Parathyroid adenoma (tissue), 2 donors: Measurements from ENCODE around the gene MYL3.

Experiments used
- H2AFZ ChIP-seq: fragments of 300-600 bp; sonication (generic); one replicate; pipeline ENCODE4 v1.7.0; 2017; ENCODE audit warnings: antibody characterized with exemption, mild to moderate bottlenecking
- H3K27ac ChIP-seq: fragments of 300-600 bp; sonication (generic); one replicate; pipeline ENCODE4 v1.7.0; 2017
- H3K27me3 ChIP-seq: fragments of 300-600 bp; sonication (generic); one replicate; pipeline ENCODE4 v1.7.0; 2017; ENCODE audit warnings: low read length; ENCODE audit not compliant: control insufficient read depth, insufficient read depth
- H3K36me3 ChIP-seq: fragments of 300-600 bp; sonication (generic); one replicate; pipeline ENCODE4 v1.7.0; 2017; ENCODE audit warnings: low read length; ENCODE audit not compliant: control insufficient read depth, insufficient read depth
- H3K4me1 ChIP-seq: fragments of 300-600 bp; sonication (generic); one replicate; pipeline ENCODE4 v1.7.0; 2017; ENCODE audit warnings: control low read depth
- H3K4me2 ChIP-seq: fragments of 300-600 bp; sonication (generic); one replicate; pipeline ENCODE4 v1.7.0; 2017; ENCODE audit warnings: low read length
- H3K4me3 ChIP-seq: fragments of 300-600 bp; sonication (generic); one replicate; pipeline ENCODE4 v1.7.0; 2017; ENCODE audit warnings: low read depth, low read length
- H3K79me2 ChIP-seq: fragments of 300-600 bp; sonication (generic); one replicate; pipeline ENCODE4 v1.7.0; 2017; ENCODE audit warnings: control low read depth
- H3K9ac ChIP-seq: fragments of 300-600 bp; sonication (generic); one replicate; pipeline ENCODE4 v1.7.0; 2017; ENCODE audit warnings: mild to moderate bottlenecking
- H3K9me3 ChIP-seq: fragments of 300-600 bp; sonication (generic); one replicate; pipeline ENCODE4 v1.7.0; 2017; ENCODE audit warnings: low read length; ENCODE audit not compliant: control insufficient read depth
- TF ChIP-seq, protein P1 (sequence below): fragments of 300-600 bp; sonication (generic); IDR thresholded peaks from one replicate; pipeline ENCODE4 v1.7.0; 2017; ENCODE audit warnings: antibody characterized with exemption, mild to moderate bottlenecking
- donor health status: primary hyperparathyroidism.

Gene MYL3

DNA sequence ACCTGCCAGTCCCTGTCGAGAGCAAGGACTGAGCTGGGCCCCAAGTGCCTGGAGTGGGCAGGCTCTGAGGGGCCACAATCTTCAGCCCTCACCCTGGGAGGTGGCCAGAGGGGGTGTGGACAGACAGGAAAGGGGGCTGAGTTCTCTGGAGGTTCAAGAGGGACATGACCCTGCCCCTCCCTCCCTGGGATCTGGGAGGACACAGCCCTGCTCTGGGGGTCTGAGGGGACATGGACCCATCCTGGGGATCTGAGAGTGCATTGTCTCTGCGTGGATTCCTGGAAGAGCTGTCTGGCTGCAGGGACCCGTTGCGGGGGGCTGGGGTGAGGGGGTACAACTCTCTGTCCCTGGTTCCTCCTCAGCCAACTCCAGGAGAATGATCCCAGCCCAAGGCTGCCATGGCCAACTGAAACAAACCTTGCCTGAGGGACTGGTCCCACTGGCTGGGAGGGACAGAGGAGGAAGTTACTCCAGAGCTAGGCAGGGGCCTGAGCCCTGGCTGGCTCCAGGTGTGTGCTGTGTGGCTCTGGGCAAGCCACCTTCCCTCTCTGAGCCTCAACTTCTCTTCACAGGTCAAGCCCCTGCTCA lies 43.3 kb upstream of the MYL3 start:
- Histone ChIP-seq H3K9ac (no peak overlapping the region), H3K36me3 (no peaks in the 10 kb centered on the region), H2AFZ (no peak overlapping the region), H3K4me2 (no peak overlapping the region), H3K4me3 (no peak overlapping the region), H3K27me3 (no peaks in the 10 kb centered on the region), H3K4me1 (peaks cover 4% of the 10 kb centered on the region), H3K79me2 (no peaks in the 10 kb centered on the region), H3K9me3 (no peaks in the 10 kb centered on the region), H3K27ac (no peak overlapping the region)
- TF ChIP-seq, protein P1, sequence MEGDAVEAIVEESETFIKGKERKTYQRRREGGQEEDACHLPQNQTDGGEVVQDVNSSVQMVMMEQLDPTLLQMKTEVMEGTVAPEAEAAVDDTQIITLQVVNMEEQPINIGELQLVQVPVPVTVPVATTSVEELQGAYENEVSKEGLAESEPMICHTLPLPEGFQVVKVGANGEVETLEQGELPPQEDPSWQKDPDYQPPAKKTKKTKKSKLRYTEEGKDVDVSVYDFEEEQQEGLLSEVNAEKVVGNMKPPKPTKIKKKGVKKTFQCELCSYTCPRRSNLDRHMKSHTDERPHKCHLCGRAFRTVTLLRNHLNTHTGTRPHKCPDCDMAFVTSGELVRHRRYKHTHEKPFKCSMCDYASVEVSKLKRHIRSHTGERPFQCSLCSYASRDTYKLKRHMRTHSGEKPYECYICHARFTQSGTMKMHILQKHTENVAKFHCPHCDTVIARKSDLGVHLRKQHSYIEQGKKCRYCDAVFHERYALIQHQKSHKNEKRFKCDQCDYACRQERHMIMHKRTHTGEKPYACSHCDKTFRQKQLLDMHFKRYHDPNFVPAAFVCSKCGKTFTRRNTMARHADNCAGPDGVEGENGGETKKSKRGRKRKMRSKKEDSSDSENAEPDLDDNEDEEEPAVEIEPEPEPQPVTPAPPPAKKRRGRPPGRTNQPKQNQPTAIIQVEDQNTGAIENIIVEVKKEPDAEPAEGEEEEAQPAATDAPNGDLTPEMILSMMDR = no peak

DNA sequence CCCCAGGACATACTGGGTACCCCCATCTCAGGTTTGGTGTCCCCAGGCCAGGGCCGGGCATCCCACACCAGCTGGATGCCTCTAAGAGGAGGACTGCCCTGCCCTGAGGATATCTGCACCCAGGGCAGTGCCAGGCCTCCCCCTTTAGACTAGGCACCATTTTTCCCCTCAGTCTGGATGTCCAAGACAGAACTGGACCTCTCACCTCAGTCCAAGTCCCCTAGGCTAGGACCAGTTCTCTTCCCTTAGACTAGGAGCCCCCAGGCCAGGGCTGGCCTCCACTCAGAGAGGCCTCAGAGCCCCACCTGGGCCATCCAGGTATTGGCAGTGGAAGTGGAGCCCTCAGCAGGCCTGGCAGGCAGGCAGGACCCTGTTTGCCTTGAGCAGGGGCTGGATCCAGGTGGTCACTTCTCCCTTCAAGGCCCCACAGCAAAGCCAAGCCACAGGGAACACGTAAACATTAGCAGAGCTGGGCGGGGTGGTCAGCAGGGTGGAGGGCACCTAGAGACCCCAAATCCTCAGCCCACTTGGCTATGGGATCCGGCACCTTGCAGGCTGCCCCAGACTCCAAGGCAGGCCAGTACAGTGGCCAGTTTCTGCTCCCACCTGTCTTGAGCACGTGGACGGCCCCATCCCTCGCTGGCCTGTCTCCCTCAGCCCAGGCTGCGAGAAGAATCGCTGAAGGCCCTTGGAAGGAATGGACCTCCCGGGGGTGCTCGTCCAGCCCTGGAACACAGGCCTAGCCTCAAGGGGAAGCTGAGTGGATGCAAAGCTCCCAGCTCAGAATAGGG lies 42.6 kb upstream of the MYL3 start:
- Histone ChIP-seq H3K9ac (no peak overlapping the region), H3K9me3 (no peaks in the 10 kb centered on the region), H3K4me2 (no peak overlapping the region), H2AFZ (no peak overlapping the region), H3K79me2 (no peaks in the 10 kb centered on the region), H3K4me1 (peaks cover 4% of the 10 kb centered on the region), H3K27me3 (no peaks in the 10 kb centered on the region), H3K36me3 (no peaks in the 10 kb centered on the region), H3K27ac (no peak overlapping the region), H3K4me3 (no peak overlapping the region)
- TF ChIP-seq, protein P1 = no peak

GRCh38 chr3:46905213-46905560 lies 41.9 kb upstream of the MYL3 start:
- Histone ChIP-seq H3K79me2 (no peaks in the 10 kb centered on the region), H3K9ac (no peak overlapping the region), H3K4me1 (peaks cover 4% of the 10 kb centered on the region), H2AFZ (no peak overlapping the region), H3K27me3 (no peaks in the 10 kb centered on the region), H3K36me3 (no peaks in the 10 kb centered on the region), H3K4me3 (no peak overlapping the region), H3K9me3 (no peaks in the 10 kb centered on the region), H3K27ac (no peak overlapping the region), H3K4me2 (no peak overlapping the region)
- TF ChIP-seq, protein P1 = no peak

GRCh38 chr3:46904303-46905212 lies 41.3 kb upstream of the MYL3 start:
- peaks cover 4% of the 10 kb centered on the region for H3K4me1 ChIP-seq
- no peak overlapping the region for H3K4me3 ChIP-seq
- H3K36me3 ChIP-seq = no peaks in the 10 kb centered on the region
- no peak overlapping the region for H3K4me2 ChIP-seq
- no peaks in the 10 kb centered on the region for H3K9me3 ChIP-seq
- H2AFZ ChIP-seq = no peak overlapping the region
- no peak overlapping the region for H3K9ac ChIP-seq
- TF ChIP-seq, protein P1 = no peak
- no peak overlapping the region for H3K27ac ChIP-seq
- no peaks in the 10 kb centered on the region for H3K79me2 ChIP-seq
- H3K27me3 ChIP-seq = no peaks in the 10 kb centered on the region
